Activated naive CD8-positive, alpha-beta T cell treated with anti-CD3 and anti-CD28 coated beads for 36 hours (primary cell): ENCODE data around the gene CEP295NL. TPM values are rescaled to one million over a fixed set of nuclear protein-coding genes. Genes with fewer than 3 reads are reported as not detected.
A peak's percentile ranks its signal among the peaks of the same experiment; 100 is the strongest.
"Not testable (repeated sequence)": the region's sequence is repeated elsewhere in the genome, so short reads cannot be mapped to it uniquely, and the experiment has no call there.

Source experiments
- DNase-seq: peaks from one replicate; pipeline ENCODE4 v3.0.0; 2021
- H3K27ac Mint-ChIP-seq: one replicate; pipeline ENCODE4 v1.8.0; 2022; ENCODE audit warnings: mild to moderate bottlenecking, moderate library complexity, mixed read lengths
- H3K27me3 Mint-ChIP-seq: one replicate; pipeline ENCODE4 v1.8.0; 2022; ENCODE audit warnings: mild to moderate bottlenecking, mixed read lengths
- H3K36me3 Mint-ChIP-seq: one replicate; pipeline ENCODE4 v1.8.0; 2021; ENCODE audit warnings: mild to moderate bottlenecking, mixed read lengths
- H3K4me1 Mint-ChIP-seq: one replicate; pipeline ENCODE4 v1.8.0; 2021; ENCODE audit warnings: mixed read lengths
- H3K4me3 Mint-ChIP-seq: one replicate; pipeline ENCODE4 v1.8.0; 2022; ENCODE audit warnings: mild to moderate bottlenecking, moderate library complexity, mixed read lengths
- H3K9me3 Mint-ChIP-seq: one replicate; pipeline ENCODE4 v1.8.0; 2022; ENCODE audit warnings: mixed read lengths
- total RNA-seq, 2 experiments: library from RNA; stranded (reverse); gene quantifications; one replicate each; pipeline ENCODE4 v1.2.3, GENCODE V29; 2021

The CEP295NL gene
- total RNA-seq, 2 experiments from 2014 or later: 0.19 TPM; not detected in 1

- H3K27me3 Mint-ChIP-seq, H3K9me3 Mint-ChIP-seq, DNase-seq, H3K4me3 Mint-ChIP-seq, H3K36me3 Mint-ChIP-seq: not testable (repeated sequence)
- Mint-ChIP-seq H3K27ac (peak overlapping the region; percentile 69), H3K4me1 (peaks cover 33% of the 10 kb centered on the region)
Observed at GRCh38 chr17:78890096-78890495, 12.9 kb downstream of the CEP295NL start.

- Mint-ChIP-seq H3K27ac (peak overlapping the region; percentile 67), H3K4me1 (peaks cover 33% of the 10 kb centered on the region), H3K36me3 (no peaks in the 10 kb centered on the region), H3K4me3 (peak overlapping the region; percentile 50), H3K9me3 (no peaks in the 10 kb centered on the region), H3K27me3 (peaks cover 5% of the 10 kb centered on the region)
- DNase-seq: peak; percentile 21
Observed at GRCh38 chr17:78889531-78889930, 13.5 kb downstream of the CEP295NL start.

GRCh38 chr17:78888941-78889518, 14.0 kb downstream of the CEP295NL start:
- Mint-ChIP-seq H3K4me1 (peaks cover 33% of the 10 kb centered on the region), H3K27me3 (peaks cover 5% of the 10 kb centered on the region), H3K27ac (peak overlapping the region; percentile 19), H3K9me3 (no peaks in the 10 kb centered on the region), H3K36me3 (no peaks in the 10 kb centered on the region), H3K4me3 (no peak overlapping the region)
- DNase-seq: no peak

GRCh38 chr17:78886954-78887353, 16.0 kb downstream of the CEP295NL start:
- Mint-ChIP-seq H3K27ac (no peak overlapping the region), H3K27me3 (peaks cover 5% of the 10 kb centered on the region), H3K4me3 (no peak overlapping the region), H3K4me1 (peaks cover 41% of the 10 kb centered on the region), H3K9me3 (no peaks in the 10 kb centered on the region), H3K36me3 (no peaks in the 10 kb centered on the region)
- DNase-seq: no peak

GRCh38 chr17:78885956-78886355, 17.0 kb downstream of the CEP295NL start:
- Mint-ChIP-seq H3K4me3 (no peak overlapping the region), H3K27me3 (peaks cover 5% of the 10 kb centered on the region), H3K36me3 (no peaks in the 10 kb centered on the region), H3K4me1 (peaks cover 34% of the 10 kb centered on the region), H3K27ac (no peak overlapping the region), H3K9me3 (no peaks in the 10 kb centered on the region)
- DNase-seq: no peak

- H3K9me3 Mint-ChIP-seq: no peaks in the 10 kb centered on the region
Observed at GRCh38 chr17:78884876-78885667, 17.9 kb downstream of the CEP295NL start.

GRCh38 chr17:78884148-78884825, 18.7 kb downstream of the CEP295NL start:
- DNase-seq: no peak
- H3K36me3 Mint-ChIP-seq: no peaks in the 10 kb centered on the region
- H3K4me1 Mint-ChIP-seq: peaks cover 28% of the 10 kb centered on the region
- no peak overlapping the region for H3K27ac Mint-ChIP-seq
- peaks cover 5% of the 10 kb centered on the region for H3K27me3 Mint-ChIP-seq
- no peak overlapping the region for H3K4me3 Mint-ChIP-seq
- H3K9me3 Mint-ChIP-seq: no peaks in the 10 kb centered on the region

More at GRCh38 chr17:78884876-78885667, 17.9 kb downstream of the CEP295NL start:
- Mint-ChIP-seq H3K4me3 (no peak overlapping the region), H3K27me3 (peaks cover 5% of the 10 kb centered on the region), H3K27ac (no peak overlapping the region), H3K36me3 (no peaks in the 10 kb centered on the region), H3K4me1 (peaks cover 28% of the 10 kb centered on the region)
- no peak for DNase-seq

- Mint-ChIP-seq H3K27ac (no peak overlapping the region), H3K4me3 (peak overlapping the region; percentile 53), H3K36me3 (no peaks in the 10 kb centered on the region), H3K27me3 (peaks cover under 1% of the 10 kb centered on the region), H3K9me3 (no peaks in the 10 kb centered on the region), H3K4me1 (peaks cover 26% of the 10 kb centered on the region)
- DNase-seq: no peak
Observed at GRCh38 chr17:78883533-78884131, 19.4 kb downstream of the CEP295NL start.

- H3K27me3 Mint-ChIP-seq: no peaks in the 10 kb centered on the region
- H3K36me3 Mint-ChIP-seq: no peaks in the 10 kb centered on the region
- peak overlapping the region; percentile 77 for H3K27ac Mint-ChIP-seq
- DNase-seq: no peak
- H3K9me3 Mint-ChIP-seq: no peaks in the 10 kb centered on the region
- H3K4me1 Mint-ChIP-seq: peaks cover 25% of the 10 kb centered on the region
- H3K4me3 Mint-ChIP-seq: peak overlapping the region; percentile 53
Observed at GRCh38 chr17:78883089-78883532, 19.9 kb downstream of the CEP295NL start.

GRCh38 chr17:78882540-78883088, 20.4 kb downstream of the CEP295NL start:
- H3K27ac Mint-ChIP-seq: peak overlapping the region; percentile 77
- DNase-seq: no peak
- H3K4me3 Mint-ChIP-seq: peak overlapping the region; percentile 53
- H3K27me3 Mint-ChIP-seq: no peaks in the 10 kb centered on the region
- H3K9me3 Mint-ChIP-seq: no peaks in the 10 kb centered on the region
- peaks cover 25% of the 10 kb centered on the region for H3K4me1 Mint-ChIP-seq
- no peaks in the 10 kb centered on the region for H3K36me3 Mint-ChIP-seq

- no peaks in the 10 kb centered on the region for H3K36me3 Mint-ChIP-seq
Observed at GRCh38 chr17:78879635-78880186, 23.3 kb downstream of the CEP295NL start.

GRCh38 chr17:78878871-78879527, 24.0 kb downstream of the CEP295NL start:
- no peak for DNase-seq
- H3K27me3 Mint-ChIP-seq: peaks cover 3% of the 10 kb centered on the region
- H3K9me3 Mint-ChIP-seq: no peaks in the 10 kb centered on the region
- no peaks in the 10 kb centered on the region for H3K36me3 Mint-ChIP-seq
- peak overlapping the region; percentile 59 for H3K4me3 Mint-ChIP-seq
- peak overlapping the region; percentile 55 for H3K27ac Mint-ChIP-seq
- peaks cover 26% of the 10 kb centered on the region for H3K4me1 Mint-ChIP-seq

More at GRCh38 chr17:78879635-78880186, 23.3 kb downstream of the CEP295NL start:
- DNase-seq: peak; percentile 41
- Mint-ChIP-seq H3K27me3 (peaks cover 3% of the 10 kb centered on the region), H3K4me1 (peaks cover 26% of the 10 kb centered on the region), H3K27ac (peak overlapping the region; percentile 74), H3K9me3 (no peaks in the 10 kb centered on the region), H3K4me3 (peak overlapping the region; percentile 59)

- DNase-seq: no peak
- Mint-ChIP-seq H3K4me3 (no peak overlapping the region), H3K36me3 (no peaks in the 10 kb centered on the region), H3K4me1 (peaks cover 22% of the 10 kb centered on the region), H3K9me3 (no peaks in the 10 kb centered on the region), H3K27me3 (peaks cover 3% of the 10 kb centered on the region), H3K27ac (no peak overlapping the region)
Observed at GRCh38 chr17:78878261-78878660, 24.7 kb downstream of the CEP295NL start.

- not testable (repeated sequence) for H3K27me3 Mint-ChIP-seq, H3K9me3 Mint-ChIP-seq, H3K4me3 Mint-ChIP-seq, DNase-seq, H3K27ac Mint-ChIP-seq, H3K36me3 Mint-ChIP-seq
- H3K4me1 Mint-ChIP-seq: peaks cover 16% of the 10 kb centered on the region
Observed at GRCh38 chr17:78876954-78877517, 26.0 kb downstream of the CEP295NL start.
